Cardiac muscle cell (in vitro differentiated cells and primary cell): ENCODE measurements around the gene WNK4. TPM values are rescaled to one million over a fixed set of nuclear protein-coding genes. Genes with fewer than 3 reads are reported as not detected.

Source experiments
- DNase-seq, 2 donors: peaks; one replicate each; pipeline versions ENCODE4 v3.0.0 to v3.0.0-alpha.2; 2010 to 2017; ENCODE audit warnings: low read depth in 1 of 2, low spot score in 1 of 2
- H3K27ac ChIP-seq: fragments of 200-600 bp; sonication (generic); 2 replicates; pipeline ENCODE4 v1.5.1; 2016
- H3K27me3 ChIP-seq: fragments of 200-600 bp; sonication (generic); 2 replicates; pipeline ENCODE4 v1.6.0; 2016; ENCODE audit warnings: control low read depth
- H3K36me3 ChIP-seq: fragments of 200-600 bp; sonication (generic); 2 replicates; pipeline ENCODE4 v1.5.1; 2016; ENCODE audit warnings: control low read depth
- H3K4me1 ChIP-seq: fragments of 200-600 bp; sonication (generic); 2 replicates; pipeline ENCODE4 v1.8.1; 2017; ENCODE audit warnings: low read depth, mild to moderate bottlenecking, mixed run types
- H3K4me3 ChIP-seq: fragments of 200-600 bp; sonication (generic); 2 replicates; pipeline ENCODE4 v1.5.1; 2016; ENCODE audit warnings: mild to moderate bottlenecking
- H3K9me3 ChIP-seq: fragments of 200-600 bp; sonication (generic); 2 replicates; pipeline ENCODE4 v1.5.1; 2017; ENCODE audit warnings: low read depth, mild to moderate bottlenecking, control low read depth
- polyA plus RNA-seq: library from polyadenylated mRNA; unstranded; fragments of >200 nt; fragmentation: Nextera tagmentation; extraction: Ambion mirVana; gene quantifications from 2 replicates; pipeline ENCODE4 v1.2.1, GENCODE V29; 2016
- total RNA-seq: library from RNA; depleted of rRNA; stranded (reverse); fragments of >200 nt; gene quantifications from 2 replicates; pipeline ENCODE4 v1.2.3, GENCODE V29; 2016
- TF ChIP-seq, protein P1 (sequence below): IDR thresholded peaks from 2 replicates; pipeline ENCODE4 v1.5.1; 2012; ENCODE audit warnings: low read depth, mild to moderate bottlenecking, low read length

WNK4 gene
- total and polyA plus RNA-seq, 2 experiments from 2014 or later, result 0.71 to 1.6 TPM

- Histone ChIP-seq H3K4me1 (no peaks in the 10 kb centered on the region), H3K4me3 (no peak overlapping the region), H3K27ac (no peak overlapping the region), H3K27me3 (no peaks in the 10 kb centered on the region), H3K36me3 (no peaks in the 10 kb centered on the region), H3K9me3 (no peaks in the 10 kb centered on the region)
- no peak for DNase-seq
- TF ChIP-seq, protein P1, sequence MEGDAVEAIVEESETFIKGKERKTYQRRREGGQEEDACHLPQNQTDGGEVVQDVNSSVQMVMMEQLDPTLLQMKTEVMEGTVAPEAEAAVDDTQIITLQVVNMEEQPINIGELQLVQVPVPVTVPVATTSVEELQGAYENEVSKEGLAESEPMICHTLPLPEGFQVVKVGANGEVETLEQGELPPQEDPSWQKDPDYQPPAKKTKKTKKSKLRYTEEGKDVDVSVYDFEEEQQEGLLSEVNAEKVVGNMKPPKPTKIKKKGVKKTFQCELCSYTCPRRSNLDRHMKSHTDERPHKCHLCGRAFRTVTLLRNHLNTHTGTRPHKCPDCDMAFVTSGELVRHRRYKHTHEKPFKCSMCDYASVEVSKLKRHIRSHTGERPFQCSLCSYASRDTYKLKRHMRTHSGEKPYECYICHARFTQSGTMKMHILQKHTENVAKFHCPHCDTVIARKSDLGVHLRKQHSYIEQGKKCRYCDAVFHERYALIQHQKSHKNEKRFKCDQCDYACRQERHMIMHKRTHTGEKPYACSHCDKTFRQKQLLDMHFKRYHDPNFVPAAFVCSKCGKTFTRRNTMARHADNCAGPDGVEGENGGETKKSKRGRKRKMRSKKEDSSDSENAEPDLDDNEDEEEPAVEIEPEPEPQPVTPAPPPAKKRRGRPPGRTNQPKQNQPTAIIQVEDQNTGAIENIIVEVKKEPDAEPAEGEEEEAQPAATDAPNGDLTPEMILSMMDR, result no peak
Observed at GRCh38 chr17:42754782-42755181, 25.6 kb upstream of the WNK4 start.

- no peaks in the 10 kb centered on the region for H3K9me3 ChIP-seq
- H3K27me3 ChIP-seq, result no peaks in the 10 kb centered on the region
- peak overlapping the region; percentile 45 for H3K4me3 ChIP-seq
- no peaks in the 10 kb centered on the region for H3K36me3 ChIP-seq
- H3K27ac ChIP-seq, result no peak overlapping the region
- H3K4me1 ChIP-seq, result no peaks in the 10 kb centered on the region
- DNase-seq, result no peak
- TF ChIP-seq, protein P1, result no peak
Observed at GRCh38 chr17:42759982-42760651, 20.3 kb upstream of the WNK4 start.

DNA sequence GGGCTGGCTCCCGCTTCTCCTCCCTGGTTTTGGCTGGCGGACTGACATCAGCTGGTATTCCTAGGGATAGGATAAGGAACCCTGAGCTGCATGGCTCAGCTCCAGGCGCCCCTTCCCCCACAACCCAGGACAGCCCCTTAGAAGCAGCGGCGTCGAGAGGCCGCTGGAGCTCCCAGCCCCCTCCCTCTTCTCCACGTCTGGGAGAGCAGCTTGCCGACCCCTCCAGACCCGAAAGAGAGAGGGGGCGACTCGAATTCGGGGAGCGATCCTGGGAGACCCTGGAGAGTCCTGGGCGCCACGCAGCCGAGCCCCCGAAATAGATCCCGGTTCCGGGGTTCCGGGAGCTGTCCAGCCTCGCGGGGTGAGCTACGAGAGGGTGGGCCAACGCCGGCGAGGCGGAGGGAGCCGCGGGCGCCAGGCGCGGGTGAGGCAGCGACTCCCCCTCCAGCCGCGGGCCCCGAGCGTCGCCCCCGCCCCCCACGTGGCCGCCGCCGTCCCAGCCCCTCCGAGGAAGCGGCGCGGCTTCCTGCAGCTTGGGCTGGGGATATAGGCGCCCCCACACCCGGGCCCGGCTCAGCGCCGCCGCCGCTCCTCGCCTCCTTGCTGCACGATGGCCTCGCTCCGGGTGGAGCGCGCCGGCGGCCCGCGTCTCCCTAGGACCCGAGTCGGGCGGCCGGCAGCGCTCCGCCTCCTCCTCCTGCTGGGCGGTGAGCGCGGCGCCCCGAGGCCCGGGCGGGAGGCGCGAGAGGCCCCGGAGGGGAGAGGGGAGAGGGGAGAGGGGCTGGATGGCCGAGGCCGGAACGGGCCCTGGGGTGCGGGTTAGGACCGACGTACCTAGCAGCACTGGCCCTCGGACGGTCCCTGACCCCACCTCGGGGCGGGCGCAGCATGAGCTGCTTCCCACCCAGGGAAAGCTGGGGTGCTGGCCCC, 19.5 kb upstream of the WNK4 start, which contains the start of gene RAMP2:
RAMP2 (plus strand) TSS at position 576 of the 930 bp plus-strand sequence; CDS start at position 611, 35 bp downstream.
- H3K4me1 ChIP-seq, result no peaks in the 10 kb centered on the region
- DNase-seq, result peak; percentile 44 to 71
- TF ChIP-seq, protein P1, result no peak

GRCh38 chr17:42761638-42762037, 18.8 kb upstream of the WNK4 start:
- TF ChIP-seq, protein P1, result no peak
- H3K27ac ChIP-seq, result no peak overlapping the region
- H3K9me3 ChIP-seq, result no peaks in the 10 kb centered on the region
- no peaks in the 10 kb centered on the region for H3K36me3 ChIP-seq
- DNase-seq, result no peak
- H3K4me1 ChIP-seq, result no peaks in the 10 kb centered on the region
- H3K4me3 ChIP-seq, result no peak overlapping the region
- H3K27me3 ChIP-seq, result no peaks in the 10 kb centered on the region

More for the DNA sequence above, 19.5 kb upstream of the WNK4 start, which contains the start of gene RAMP2:
- no peaks in the 10 kb centered on the region for H3K27me3 ChIP-seq
- H3K27ac ChIP-seq, result no peak within 1 kb of the TSS
- H3K4me3 ChIP-seq, result peak within 1 kb of the TSS; percentile 45
- no peaks in the 10 kb centered on the region for H3K9me3 ChIP-seq
- H3K36me3 ChIP-seq, result no peaks in the 10 kb centered on the region

DNA sequence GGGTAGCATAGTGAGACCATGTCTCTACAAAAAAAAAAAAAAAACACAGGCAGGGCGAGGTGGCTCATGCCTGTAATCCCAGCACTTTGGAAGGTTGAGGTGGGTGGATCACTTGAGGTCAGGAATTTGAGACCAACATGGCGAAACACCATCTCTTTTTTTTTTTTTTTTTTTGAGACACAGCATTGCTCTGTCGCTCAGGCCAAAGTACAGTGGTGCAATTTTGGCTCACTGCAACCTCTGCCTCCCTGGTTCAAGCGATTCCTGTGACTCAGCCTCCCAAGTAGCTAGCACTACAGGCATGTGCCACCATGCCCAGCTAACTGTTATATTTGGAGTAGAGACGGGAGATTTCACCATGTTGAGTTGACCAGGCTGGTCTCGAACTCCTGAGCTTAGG, 14.3 kb upstream of the WNK4 start:
- Histone ChIP-seq H3K4me3 (no peak overlapping the region), H3K4me1 (no peaks in the 10 kb centered on the region), H3K36me3 (no peaks in the 10 kb centered on the region), H3K9me3 (no peaks in the 10 kb centered on the region), H3K27me3 (no peaks in the 10 kb centered on the region), H3K27ac (no peak overlapping the region)
- no peak for DNase-seq
- TF ChIP-seq, protein P1, result no peak
